GM12875 (cell line): ENCODE measurements around the gene MATN4.

Experiments
- H3K4me3 ChIP-seq: one replicate; pipeline ENCODE4 v1.5.1; 2011; ENCODE audit warnings: low read depth, low read length, control low read depth
- TF ChIP-seq, protein P1 (sequence below): IDR thresholded peaks from 2 replicates; pipeline ENCODE4 v1.5.1; 2011; ENCODE audit warnings: low read depth, mild to moderate bottlenecking, control low read depth, inconsistent platforms, low read length, moderate library complexity, borderline replicate concordance; ENCODE audit not compliant: insufficient read depth

The MATN4 gene

DNA sequence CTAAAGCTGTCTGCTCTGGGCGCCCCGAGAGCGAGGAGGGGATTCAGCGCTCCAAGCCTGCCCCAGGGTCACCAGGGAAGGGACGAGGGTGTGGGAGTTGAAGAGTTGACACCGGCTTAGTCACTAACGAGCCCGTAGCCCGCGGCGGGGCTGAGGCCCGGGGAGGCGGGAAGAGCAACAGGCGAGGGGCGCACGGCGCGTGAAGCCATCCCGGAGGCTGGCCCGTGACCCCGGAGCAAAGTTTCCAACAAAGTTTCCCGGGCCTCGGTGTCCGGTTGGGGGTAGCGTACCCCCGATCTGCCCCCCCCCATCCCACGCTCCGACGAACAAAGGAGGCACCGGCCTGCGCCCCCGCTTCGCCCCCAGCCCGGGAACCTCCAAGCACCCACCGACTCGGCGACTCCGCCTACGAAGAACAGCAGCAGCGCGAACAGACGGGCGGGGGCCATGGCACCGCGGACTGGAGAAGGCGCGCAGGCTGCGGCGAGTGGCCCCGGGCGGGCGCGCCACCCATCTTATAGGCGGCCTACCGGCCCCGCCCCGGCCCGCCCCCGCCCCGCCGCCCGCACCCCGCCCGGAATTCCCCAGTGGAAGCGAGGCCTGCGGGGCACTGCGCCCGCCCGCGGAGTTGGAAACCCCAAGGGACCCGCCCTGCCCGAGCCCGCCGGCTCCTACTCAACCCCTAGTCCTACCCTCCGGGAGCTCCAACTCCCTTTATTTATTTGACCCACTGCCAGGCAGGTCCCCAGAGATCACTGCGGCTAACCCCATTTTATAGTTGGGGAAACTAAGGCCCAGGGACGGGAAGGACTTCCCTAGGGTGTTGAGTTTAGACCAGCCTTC is 40.1 kb upstream of the MATN4 start, which contains the start of gene SDC4:
Gene SDC4, minus strand, starts transcription at position 489 of the 843 bp plus-strand sequence. Its CDS starts 40 bp downstream, at position 449.
- no peak within 1 kb of the TSS for H3K4me3 ChIP-seq
- TF ChIP-seq, protein P1, sequence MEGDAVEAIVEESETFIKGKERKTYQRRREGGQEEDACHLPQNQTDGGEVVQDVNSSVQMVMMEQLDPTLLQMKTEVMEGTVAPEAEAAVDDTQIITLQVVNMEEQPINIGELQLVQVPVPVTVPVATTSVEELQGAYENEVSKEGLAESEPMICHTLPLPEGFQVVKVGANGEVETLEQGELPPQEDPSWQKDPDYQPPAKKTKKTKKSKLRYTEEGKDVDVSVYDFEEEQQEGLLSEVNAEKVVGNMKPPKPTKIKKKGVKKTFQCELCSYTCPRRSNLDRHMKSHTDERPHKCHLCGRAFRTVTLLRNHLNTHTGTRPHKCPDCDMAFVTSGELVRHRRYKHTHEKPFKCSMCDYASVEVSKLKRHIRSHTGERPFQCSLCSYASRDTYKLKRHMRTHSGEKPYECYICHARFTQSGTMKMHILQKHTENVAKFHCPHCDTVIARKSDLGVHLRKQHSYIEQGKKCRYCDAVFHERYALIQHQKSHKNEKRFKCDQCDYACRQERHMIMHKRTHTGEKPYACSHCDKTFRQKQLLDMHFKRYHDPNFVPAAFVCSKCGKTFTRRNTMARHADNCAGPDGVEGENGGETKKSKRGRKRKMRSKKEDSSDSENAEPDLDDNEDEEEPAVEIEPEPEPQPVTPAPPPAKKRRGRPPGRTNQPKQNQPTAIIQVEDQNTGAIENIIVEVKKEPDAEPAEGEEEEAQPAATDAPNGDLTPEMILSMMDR, result no peak

DNA sequence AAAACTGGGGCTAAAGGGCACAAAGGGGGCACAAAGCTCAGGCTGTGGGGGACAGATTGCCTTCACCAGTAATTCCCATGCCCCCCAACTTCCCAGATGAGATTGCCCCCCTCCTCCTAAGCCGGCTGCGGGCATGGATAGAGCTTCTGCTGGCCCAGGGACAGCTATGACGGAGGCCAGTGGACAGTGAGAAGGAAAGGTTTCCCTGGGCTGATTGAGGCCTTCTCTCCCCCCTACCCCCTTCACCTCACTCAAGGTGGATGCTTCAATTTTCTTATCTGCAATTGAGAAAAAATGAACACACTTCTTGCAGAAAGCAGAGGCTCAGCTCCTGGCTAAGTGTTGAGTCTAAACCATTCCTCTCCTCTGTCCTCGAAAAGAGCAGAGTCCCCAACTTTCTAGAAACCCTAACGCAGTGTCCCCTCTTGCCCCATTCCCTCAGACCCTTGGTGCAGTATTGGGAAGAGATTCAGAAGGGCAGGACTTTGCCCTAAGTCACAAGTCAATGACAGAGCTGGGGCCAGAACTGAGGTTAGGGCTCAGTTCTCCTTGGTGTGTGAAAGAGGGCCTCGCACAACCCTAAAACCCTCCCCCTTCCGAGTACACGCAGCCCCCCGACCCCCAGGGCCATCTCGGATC is 39.3 kb upstream of the MATN4 start:
- no peak overlapping the region for H3K4me3 ChIP-seq
- TF ChIP-seq, protein P1, result no peak

DNA sequence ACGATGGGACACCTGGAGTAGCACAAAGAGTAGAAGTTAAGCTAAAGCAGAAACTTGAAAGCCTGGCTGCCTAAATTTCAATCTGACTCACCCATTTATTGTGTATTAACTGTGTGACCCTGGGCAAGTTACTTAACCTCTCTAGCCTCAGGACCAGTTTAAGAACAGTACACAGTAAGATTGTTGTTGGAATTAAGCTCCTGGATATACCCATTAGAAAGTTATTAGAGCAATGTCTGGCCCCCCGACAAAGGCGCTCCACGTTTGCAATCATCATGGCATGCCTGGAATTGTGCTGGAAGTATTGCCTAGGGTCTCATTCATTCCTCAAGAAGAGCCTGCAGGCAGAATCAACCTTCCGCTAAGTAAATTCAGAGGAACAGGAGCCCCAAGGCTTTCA is 38.8 kb upstream of the MATN4 start:
- no peak overlapping the region for H3K4me3 ChIP-seq
- TF ChIP-seq, protein P1, result no peak

DNA sequence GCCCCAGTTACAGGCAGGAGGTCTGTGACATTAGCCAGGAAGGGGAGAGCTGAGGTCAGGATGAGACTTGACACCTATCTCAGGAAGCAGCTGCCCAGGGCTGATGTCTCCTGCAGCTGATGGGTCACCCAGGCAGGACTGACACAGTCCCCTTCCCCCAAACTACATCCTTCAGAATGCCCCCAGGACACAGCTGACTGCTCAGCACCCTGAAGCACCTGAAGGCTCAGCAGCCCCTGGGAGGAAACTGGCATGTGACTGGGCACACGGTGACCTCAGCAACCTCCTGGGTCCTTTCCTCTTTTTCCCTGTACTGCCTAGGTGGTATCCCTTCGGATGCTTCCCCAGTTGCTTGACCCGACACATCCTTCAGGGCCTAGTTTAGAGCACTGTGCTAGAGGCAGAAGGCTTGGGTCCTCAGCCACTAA is 38.2 kb upstream of the MATN4 start:
- H3K4me3 ChIP-seq, result no peak overlapping the region
- TF ChIP-seq, protein P1, result no peak

DNA sequence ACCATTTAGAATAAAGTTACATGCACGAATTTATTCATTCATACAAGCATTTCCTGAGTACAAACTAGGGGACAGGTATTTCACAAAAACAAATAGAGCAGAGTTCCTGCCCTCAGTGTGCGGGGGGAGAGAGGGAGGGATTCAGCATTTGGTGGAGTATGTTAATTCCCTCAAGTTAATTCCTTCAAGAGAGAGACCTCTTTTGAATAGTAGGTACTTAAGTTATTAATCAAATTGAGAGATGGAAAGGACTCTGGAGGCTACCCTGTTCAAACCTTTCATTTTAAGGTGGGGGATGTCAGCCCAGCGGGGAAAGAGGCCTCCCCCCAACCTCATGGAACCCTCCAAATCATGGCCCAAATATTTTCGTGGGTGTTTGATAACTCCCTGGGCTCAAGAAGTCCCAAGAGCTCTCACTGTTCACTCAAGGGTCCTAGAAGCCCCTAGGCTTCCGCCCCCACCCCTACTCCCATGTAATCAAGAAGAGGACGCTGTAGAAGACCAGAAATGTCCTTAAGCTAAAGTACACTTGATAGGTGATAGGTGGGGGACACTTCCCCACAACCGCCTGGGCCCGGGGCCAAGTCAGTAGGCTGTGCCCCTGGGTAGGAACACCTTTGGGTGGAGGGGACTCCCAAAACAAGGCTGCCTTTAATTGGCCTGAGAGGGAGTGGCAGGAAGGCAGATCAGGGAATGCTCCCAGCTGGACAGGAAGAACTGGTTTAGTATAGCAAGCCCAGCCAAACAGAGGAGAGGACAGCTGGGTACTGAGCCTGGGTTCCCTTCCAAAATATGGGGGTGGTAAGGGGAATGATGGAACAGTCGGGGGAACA is 37.2 kb upstream of the MATN4 start:
- TF ChIP-seq, protein P1, result no peak
- H3K4me3 ChIP-seq, result no peak overlapping the region

DNA sequence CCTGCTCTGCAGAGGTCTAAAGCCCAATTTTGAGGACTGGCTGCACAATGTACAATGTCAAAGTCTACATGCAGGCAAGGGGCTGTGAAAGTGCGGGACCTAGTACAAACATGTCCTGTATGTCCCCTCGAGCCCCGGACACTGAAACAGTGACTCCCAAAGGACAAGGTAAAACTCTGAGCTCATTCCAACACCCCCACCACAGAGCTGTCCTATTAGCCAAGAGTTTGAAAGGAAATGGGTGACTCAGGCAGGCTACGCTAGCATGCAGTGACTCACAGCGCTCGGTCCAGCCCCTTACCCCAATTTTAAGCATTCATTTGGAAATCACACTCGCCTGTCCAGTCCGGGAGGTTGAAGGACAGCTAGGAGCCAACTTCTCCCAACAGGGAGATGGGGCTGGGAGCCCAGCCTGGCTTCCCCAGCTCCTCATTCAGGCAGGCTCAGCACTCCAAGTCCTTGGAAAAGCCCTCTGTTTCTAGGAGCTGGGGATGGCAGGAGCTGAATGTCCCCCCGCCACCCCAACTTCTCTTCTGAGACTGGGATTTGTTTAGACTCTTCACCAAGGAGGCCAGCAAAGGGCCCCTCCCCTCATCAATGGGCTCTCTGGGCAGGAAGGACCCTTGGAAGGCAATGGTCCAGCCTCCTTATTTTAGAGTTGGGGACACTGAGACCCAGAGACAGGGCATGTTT is 36.2 kb upstream of the MATN4 start:
- no peak overlapping the region for H3K4me3 ChIP-seq
- TF ChIP-seq, protein P1, result no peak
